ENCODE measurements around the gene MRPL45.
A peak's percentile ranks its signal among the peaks of the same experiment; 100 is the strongest.
"Not testable (repeated sequence)": the region's sequence is repeated elsewhere in the genome, so short reads cannot be mapped to it uniquely, and the experiment has no call there.

The MRPL45 gene

GRCh38 chr17:38296834-38297517 is at the start of gene MRPL45:
MRPL45 (plus strand) TSS chr17:38297168; CDS start chr17:38297184, 16 bp downstream.
- DNase-seq (ENCODE audit: low spot score): peak; percentile 98

- not testable (repeated sequence) for DNase-seq (ENCODE audit: low spot score)
Measured at GRCh38 chr17:38253191-38253590, 43.8 kb upstream of the MRPL45 start.

GRCh38 chr17:38254357-38254756 is 42.6 kb upstream of the MRPL45 start:
- DNase-seq (ENCODE audit: low spot score): not testable (repeated sequence)

DNA sequence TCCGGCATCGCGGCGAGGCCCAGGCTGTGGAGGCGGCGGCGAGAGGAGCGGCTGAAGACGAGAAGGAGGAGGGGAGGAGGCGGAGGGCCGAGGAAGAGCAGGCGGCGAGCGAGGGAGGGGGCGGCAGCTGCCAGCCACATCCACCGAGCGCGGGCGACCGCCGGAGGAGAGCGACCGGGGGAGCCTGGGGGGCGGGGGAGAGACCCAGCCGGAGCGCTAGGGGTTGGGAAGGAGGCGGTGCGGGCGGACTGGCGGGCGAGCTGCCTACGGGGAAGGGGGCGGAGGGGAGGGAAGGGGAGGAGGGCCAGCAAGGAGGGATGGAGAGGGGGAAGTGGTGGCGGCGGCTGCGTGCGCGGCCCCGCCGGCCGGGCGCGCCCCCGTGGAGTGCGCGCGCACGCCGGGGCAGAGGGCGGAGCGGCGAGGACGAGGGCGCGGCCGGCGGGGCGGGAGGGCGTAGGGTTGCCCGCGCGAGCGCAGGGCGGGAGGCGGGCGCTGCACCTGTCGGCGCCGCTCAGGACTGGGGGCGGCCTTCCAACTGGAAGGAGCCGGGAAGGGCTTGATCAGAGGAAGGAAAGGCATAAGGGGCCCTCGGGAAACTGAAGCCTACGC is 39.9 kb upstream of the MRPL45 start:
- peak; percentile 86 for DNase-seq (ENCODE audit: low spot score)

DNA sequence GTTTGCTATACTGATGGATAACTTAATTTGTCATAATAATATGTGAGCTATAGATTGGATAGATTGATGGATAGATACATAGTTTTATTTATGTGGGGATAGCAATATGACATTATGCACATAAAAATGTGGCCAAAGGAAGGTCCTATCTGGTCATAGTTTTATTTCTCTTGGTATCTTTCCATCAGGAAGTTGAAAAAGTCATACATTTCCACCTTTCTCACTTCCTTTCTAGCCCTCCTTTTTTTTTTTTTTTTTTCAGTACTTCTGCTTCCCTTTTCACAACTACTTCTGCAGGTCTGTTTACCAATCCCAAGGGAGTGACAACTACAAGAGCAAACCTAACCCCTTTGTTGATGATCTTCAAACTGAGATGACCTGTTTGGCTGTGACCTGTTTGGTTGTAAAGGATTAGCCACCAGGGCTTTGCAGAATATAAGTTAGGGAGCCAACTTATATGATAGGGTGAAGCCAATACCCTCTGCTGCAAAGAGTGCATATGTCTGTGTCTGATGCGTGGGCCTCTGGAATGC is 30.9 kb upstream of the MRPL45 start:
- DNase-seq (ENCODE audit: low spot score): not testable (repeated sequence)

GRCh38 chr17:38266571-38266970 is 30.4 kb upstream of the MRPL45 start:
- not testable (repeated sequence) for DNase-seq (ENCODE audit: low spot score)

- not testable (repeated sequence) for DNase-seq (ENCODE audit: low spot score)
Measured at GRCh38 chr17:38268138-38268537, 28.8 kb upstream of the MRPL45 start.

- DNase-seq (ENCODE audit: low spot score): not testable (repeated sequence)
Measured at GRCh38 chr17:38269045-38269444, 27.9 kb upstream of the MRPL45 start.

DNA sequence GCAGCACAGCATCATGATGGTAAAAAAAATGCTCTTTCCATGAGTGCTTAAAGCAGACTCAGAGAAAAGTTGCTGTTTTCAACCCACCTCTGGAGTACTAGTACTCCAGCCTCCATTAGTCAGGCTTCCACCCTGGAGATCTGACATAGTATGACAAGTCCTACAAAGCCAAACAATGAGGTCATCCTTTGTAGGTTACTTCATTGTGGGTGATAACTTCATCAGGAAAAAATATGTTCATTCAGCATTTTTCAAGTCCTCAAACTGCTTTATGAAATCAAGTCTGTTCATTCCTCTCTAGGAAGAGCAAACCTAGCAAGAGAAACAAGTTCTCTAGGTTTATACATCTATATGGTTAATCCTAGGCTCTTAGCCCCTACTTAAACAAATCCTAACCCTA is 27.4 kb upstream of the MRPL45 start:
- not testable (repeated sequence) for DNase-seq (ENCODE audit: low spot score)

DNA sequence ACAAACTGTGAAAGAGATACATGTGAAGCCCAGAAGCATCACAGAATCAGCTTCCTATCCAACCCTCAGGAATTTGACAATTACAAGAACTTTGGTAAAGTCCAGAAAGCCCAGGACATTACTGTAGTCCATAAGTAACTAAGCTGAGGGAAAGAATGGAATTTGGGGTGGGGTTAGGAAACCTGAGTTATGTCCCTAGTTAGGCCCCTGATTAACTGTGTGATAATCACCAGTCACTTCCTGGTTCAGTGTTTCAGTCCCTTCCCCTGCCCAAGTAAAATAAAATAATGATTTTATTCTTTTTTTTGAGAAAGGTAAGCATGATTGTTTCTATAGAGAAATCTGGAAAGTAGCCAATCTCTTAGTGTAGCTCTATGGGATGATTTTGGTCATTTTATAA is 11.0 kb upstream of the MRPL45 start:
- DNase-seq (ENCODE audit: low spot score): not testable (repeated sequence)

DNA sequence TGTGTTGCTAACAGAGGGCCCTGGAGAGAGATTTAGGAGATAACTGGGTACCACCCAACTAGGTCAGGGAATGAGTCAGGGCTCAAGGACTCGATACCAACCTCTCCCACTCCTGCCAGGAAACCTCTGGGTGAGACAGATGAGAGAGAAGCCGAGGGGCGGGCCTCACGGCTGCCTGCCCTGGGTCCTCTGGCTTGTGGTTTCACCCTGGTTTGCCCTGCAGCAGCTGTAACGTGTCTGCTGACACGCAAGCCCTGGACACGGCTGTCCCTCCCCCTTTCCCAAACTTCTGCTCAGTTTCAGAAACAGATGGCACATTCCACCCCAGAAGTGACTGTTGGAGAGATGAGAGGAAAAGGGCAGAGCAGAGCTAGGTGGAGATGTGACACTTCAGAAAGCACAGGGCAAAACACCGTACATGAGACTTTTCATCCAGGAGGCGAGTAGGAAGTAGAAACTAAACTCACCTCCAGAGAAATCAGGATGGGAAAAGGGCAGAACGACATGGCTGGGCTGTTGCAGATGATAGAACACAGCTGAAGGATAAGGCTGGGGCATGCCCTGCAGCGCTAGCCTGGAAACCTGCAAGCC is 10.4 kb upstream of the MRPL45 start:
- not testable (repeated sequence) for DNase-seq (ENCODE audit: low spot score)

GRCh38 chr17:38288217-38288827 is 8.6 kb upstream of the MRPL45 start:
- not testable (repeated sequence) for DNase-seq (ENCODE audit: low spot score)

GRCh38 chr17:38289760-38290159 is 7.2 kb upstream of the MRPL45 start:
- DNase-seq (ENCODE audit: low spot score): not testable (repeated sequence)

DNA sequence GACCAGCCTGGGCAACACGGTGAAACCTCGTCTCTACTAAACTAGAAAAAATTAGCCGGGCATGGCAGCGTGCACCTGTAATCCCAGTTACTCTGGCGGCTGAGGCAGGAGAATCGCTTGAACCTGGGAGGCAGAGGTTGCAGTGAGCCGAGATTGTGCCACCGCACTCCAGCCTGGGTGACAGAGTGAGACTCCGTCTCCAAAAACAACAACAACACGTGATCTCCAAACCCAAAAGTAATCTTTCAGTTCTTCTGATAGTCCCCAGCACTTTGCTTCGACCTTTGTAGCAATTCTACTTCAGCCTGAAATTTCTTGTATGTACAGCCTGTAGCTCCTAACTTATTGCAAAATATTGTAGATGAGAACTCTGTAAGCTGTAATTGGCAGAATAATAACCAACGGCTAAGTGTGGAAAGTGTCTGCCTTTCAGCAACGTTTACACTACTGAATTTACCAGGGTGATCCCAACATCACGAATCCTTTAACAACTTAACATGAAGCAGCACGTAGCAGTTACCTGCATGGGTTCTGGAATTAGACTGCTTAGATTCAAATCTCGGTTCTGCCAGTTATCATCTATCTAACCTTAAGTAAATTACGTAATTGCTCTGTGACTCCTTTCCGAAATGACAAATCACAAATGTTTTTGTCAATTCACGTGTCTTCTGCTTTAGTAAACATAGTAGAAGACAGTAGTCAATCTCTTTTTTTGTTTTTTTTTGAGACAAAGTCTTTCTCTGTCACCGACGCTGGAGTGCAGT is 1.2 kb upstream of the MRPL45 start:
- DNase-seq (ENCODE audit: low spot score): not testable (repeated sequence)

DNA sequence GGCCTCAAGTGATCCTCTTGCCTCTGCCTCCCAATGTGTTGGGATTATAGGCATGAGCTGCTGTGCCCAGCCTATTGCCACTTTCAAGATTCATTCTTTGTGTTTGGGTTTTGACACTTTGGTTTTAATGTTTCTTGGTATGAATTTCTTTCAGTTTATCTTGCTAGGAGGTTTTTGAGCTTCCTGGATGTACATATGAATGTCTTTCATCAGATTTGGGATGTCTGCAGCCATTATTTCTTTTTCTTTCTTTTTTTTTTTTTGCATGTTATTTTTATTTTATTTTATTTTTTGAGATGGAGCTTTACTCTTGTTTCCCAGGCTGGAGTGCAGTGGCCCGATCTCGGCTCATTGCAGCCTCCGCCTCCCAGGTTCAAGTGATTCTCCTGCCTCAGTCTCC is 18.5 kb downstream of the MRPL45 start:
- no peak for DNase-seq (ENCODE audit: low spot score)

GRCh38 chr17:38317081-38317480 is 20.1 kb downstream of the MRPL45 start:
- no peak for DNase-seq (ENCODE audit: low spot score)

DNA sequence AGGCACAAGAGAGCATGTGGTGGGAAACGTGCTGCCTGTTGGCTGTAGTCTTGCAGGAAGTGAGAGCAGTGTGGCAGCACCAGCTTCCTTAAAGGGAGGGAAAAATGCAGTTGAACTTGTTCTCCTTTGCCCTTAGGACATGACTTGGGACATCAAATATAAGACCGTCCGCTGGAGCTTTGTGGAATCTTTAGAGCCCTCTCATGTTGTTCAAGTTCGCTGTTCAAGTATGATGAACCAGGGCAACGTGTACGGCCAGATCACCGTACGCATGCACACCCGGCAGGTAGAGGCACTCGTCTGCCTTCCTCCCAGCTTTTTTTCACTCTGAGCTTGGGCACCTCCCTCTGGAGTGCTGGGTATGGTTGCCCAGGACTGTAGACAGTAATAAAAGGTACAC is 23.5 kb downstream of the MRPL45 start:
- no peak for DNase-seq (ENCODE audit: low spot score)

DNA sequence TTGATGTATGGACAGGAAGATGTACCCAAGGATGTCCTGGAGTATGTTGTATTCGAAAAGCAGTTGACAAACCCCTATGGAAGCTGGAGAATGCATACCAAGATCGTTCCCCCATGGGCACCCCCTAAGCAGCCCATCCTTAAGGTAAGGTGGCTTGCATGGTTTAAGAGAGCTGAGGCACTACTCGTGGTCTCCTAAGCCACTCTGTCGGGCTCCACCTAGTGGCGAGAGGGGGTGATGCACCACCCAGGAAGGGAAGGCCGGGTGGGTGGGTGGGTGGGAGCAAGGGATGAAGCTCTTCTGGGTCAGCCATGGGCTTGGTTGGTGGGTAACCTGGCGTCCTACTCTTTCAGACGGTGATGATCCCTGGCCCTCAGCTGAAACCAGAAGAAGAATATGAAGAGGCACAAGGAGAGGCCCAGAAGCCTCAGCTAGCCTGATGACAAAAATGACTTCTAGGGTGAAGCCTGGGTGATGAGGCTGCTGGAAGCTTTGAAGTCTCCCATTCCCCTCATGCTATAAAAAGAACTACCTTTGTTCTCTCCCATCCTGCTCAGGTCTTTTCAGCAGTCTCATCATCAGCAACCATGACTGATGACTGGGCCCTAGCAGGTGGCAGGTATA is 25.3 kb downstream of the MRPL45 start:
- peak; percentile 67 for DNase-seq (ENCODE audit: low spot score)

GRCh38 chr17:38322897-38323296 is 25.9 kb downstream of the MRPL45 start:
- DNase-seq (ENCODE audit: low spot score): no peak

GRCh38 chr17:38324141-38324697 is 27.3 kb downstream of the MRPL45 start:
- DNase-seq (ENCODE audit: low spot score): no peak

DNA sequence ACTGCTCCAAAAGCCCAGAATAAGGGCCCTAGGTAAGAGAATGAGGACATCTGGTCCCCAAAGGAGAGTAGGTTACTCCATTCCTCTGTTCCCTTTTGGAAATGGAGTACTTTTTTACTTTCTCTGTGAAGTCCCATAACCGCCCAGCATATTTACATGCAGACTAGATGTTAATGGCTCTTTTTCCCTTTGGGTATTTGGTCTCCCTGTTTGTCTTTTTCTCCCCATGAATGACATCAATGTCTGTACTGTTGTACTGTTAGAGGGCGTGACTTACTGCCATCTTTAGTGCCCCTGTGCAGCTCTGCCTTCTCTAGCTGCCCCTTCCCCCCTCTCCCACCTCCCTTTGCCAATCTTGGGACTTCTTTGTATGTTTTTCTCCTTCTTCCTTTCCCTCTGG is 27.8 kb downstream of the MRPL45 start:
- DNase-seq (ENCODE audit: low spot score): no peak
